SK-N-DZ (cell line): Measurements from ENCODE around the gene FRMD4A. TPM values are rescaled to one million over a fixed set of nuclear protein-coding genes. Genes with fewer than 3 reads are reported as not detected.
A peak's percentile ranks its signal among the peaks of the same experiment; 100 is the strongest.

Source experiments
- DNase-seq: peaks from one replicate; pipeline ENCODE4 v3.0.0-alpha.2; 2015; ENCODE audit warnings: low spot score
- polyA plus RNA-seq, 2 experiments: library from polyadenylated mRNA; depleted of rRNA; stranded (reverse); fragments of >200 nt; gene quantifications; 2 replicates each; pipeline ENCODE4 v1.2.3, GENCODE V29; 2014

The FRMD4A gene
- polyA plus RNA-seq (2014; cell fraction: cytosol; rRNA removed): 10.1 and 17.7 TPM in 2 replicates
- 7.7 and 8.5 TPM in 2 replicates for polyA plus RNA-seq (2014; cell fraction: nucleus; rRNA removed)

- peak; percentile 17 for DNase-seq
Measured at GRCh38 chr10:14330388-14331061, at the start of gene FRMD4A. TSS of gene FRMD4A (minus strand) at chr10:14330924.

GRCh38 chr10:14379556-14380280 lies 49.0 kb upstream of the FRMD4A start:
- no peak for DNase-seq

- DNase-seq: peak; percentile 6
Measured at GRCh38 chr10:14378387-14378960, 47.8 kb upstream of the FRMD4A start.

- DNase-seq: no peak
Measured at GRCh38 chr10:14377591-14378175, 47.0 kb upstream of the FRMD4A start.

- DNase-seq: no peak
Measured at GRCh38 chr10:14374745-14375445, 44.2 kb upstream of the FRMD4A start.

GRCh38 chr10:14372606-14373005 lies 41.9 kb upstream of the FRMD4A start:
- DNase-seq: no peak

GRCh38 chr10:14371581-14371980 lies 40.9 kb upstream of the FRMD4A start:
- DNase-seq: no peak

GRCh38 chr10:14370894-14371293 lies 40.2 kb upstream of the FRMD4A start:
- no peak for DNase-seq

GRCh38 chr10:14369906-14370305 lies 39.2 kb upstream of the FRMD4A start:
- no peak for DNase-seq

- DNase-seq: no peak
Measured at GRCh38 chr10:14366760-14367159, 36.0 kb upstream of the FRMD4A start.

- DNase-seq: no peak
Measured at GRCh38 chr10:14365266-14365665, 34.5 kb upstream of the FRMD4A start.

GRCh38 chr10:14362104-14362503 lies 31.4 kb upstream of the FRMD4A start:
- DNase-seq: no peak

- DNase-seq: no peak
Measured at GRCh38 chr10:14360961-14361360, 30.2 kb upstream of the FRMD4A start.

GRCh38 chr10:14360515-14360914 lies 29.8 kb upstream of the FRMD4A start:
- DNase-seq: no peak

- DNase-seq: no peak
Measured at GRCh38 chr10:14358886-14359573, 28.3 kb upstream of the FRMD4A start.

- DNase-seq: no peak
Measured at GRCh38 chr10:14356921-14357320, 26.2 kb upstream of the FRMD4A start.

GRCh38 chr10:14355750-14356149 lies 25.0 kb upstream of the FRMD4A start:
- no peak for DNase-seq

- no peak for DNase-seq
Measured at GRCh38 chr10:14353291-14353913, 22.7 kb upstream of the FRMD4A start.

- no peak for DNase-seq
Measured at GRCh38 chr10:14350006-14350405, 19.3 kb upstream of the FRMD4A start.

- no peak for DNase-seq
Measured at GRCh38 chr10:14349081-14349480, 18.4 kb upstream of the FRMD4A start.

- DNase-seq: no peak
Measured at GRCh38 chr10:14345262-14345661, 14.5 kb upstream of the FRMD4A start.
